GM23338 (cell line): ENCODE data around the gene PPP1R10.

Experiments
- CREB1 ChIP-seq: fragments of 250-450 bp; sonication (Bioruptor Pico); IDR thresholded peaks from 2 replicates; pipeline ENCODE4 v1.5.0; 2020; ENCODE audit warnings: low read depth, mild to moderate bottlenecking, moderate library complexity
- EZH2 ChIP-seq: fragments of 200-600 bp; sonication (generic); IDR thresholded peaks from one replicate; pipeline ENCODE4 v1.8.0; 2017; ENCODE audit warnings: antibody characterized with exemption, mild to moderate bottlenecking, low read depth; ENCODE audit not compliant: unreplicated experiment
- EZH2phosphoT487 ChIP-seq: fragments of 200-600 bp; sonication (generic); IDR thresholded peaks from one replicate; pipeline ENCODE4 v1.8.1; 2018; ENCODE audit warnings: antibody characterized with exemption; ENCODE audit not compliant: unreplicated experiment
- JUNB ChIP-seq: IDR thresholded peaks from one replicate; pipeline ENCODE4 v1.6.1; 2016; ENCODE audit warnings: antibody characterized with exemption; ENCODE audit not compliant: unreplicated experiment
- POLR2AphosphoS5 ChIP-seq: IDR thresholded peaks from 2 replicates; pipeline ENCODE4 v1.6.1; 2016; ENCODE audit warnings: antibody characterized with exemption, low read depth
- TF ChIP-seq, protein P1 (sequence below), 2 experiments: fragments of 200-600 bp in 1 of 2; sonication (generic) in 1 of 2; conservative IDR thresholded peaks; 2 replicates each; pipeline versions ENCODE4 v1.5.1 to v1.6.1; 2016 to 2017; ENCODE audit warnings: antibody characterized with exemption in 2 of 2, low read depth in 2 of 2, mild to moderate bottlenecking in 2 of 2, moderate library complexity in 1 of 2
- TF ChIP-seq, protein P2 (sequence below): IDR thresholded peaks from one replicate; pipeline ENCODE4 v1.6.1; 2018; ENCODE audit warnings: antibody characterized with exemption; ENCODE audit not compliant: unreplicated experiment

DNA sequence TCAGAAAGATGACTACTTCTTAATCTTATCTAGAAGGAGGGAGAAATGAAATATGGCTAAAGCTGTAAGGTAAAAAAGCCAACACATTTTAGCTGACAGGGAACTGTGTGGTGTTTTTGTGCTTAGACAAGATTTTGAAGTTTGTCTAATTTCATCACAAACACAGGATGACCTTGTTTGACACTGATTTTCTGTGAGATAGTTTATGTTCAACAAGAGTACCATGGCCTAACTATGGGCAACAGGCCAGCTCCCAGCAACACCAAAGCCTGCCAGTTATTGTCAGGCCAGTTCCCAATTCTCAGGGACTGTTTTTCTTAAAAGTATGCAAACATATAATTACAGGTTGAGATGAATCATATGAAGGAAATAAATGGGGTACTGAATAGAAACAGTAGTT lies 51.3 kb downstream of the PPP1R10 start:
- TF ChIP-seq, protein P1, sequence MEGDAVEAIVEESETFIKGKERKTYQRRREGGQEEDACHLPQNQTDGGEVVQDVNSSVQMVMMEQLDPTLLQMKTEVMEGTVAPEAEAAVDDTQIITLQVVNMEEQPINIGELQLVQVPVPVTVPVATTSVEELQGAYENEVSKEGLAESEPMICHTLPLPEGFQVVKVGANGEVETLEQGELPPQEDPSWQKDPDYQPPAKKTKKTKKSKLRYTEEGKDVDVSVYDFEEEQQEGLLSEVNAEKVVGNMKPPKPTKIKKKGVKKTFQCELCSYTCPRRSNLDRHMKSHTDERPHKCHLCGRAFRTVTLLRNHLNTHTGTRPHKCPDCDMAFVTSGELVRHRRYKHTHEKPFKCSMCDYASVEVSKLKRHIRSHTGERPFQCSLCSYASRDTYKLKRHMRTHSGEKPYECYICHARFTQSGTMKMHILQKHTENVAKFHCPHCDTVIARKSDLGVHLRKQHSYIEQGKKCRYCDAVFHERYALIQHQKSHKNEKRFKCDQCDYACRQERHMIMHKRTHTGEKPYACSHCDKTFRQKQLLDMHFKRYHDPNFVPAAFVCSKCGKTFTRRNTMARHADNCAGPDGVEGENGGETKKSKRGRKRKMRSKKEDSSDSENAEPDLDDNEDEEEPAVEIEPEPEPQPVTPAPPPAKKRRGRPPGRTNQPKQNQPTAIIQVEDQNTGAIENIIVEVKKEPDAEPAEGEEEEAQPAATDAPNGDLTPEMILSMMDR (conservative IDR thresholded peaks at IDR 0.05; ENCODE audit: low read depth in 2 of 2) = no peak
- TF ChIP-seq EZH2 = no peak
- no peak for TF ChIP-seq CREB1 (CRISPR knock-in tag)
- TF ChIP-seq JUNB = no peak
- no peak for TF ChIP-seq POLR2AphosphoS5
- TF ChIP-seq, protein P2, sequence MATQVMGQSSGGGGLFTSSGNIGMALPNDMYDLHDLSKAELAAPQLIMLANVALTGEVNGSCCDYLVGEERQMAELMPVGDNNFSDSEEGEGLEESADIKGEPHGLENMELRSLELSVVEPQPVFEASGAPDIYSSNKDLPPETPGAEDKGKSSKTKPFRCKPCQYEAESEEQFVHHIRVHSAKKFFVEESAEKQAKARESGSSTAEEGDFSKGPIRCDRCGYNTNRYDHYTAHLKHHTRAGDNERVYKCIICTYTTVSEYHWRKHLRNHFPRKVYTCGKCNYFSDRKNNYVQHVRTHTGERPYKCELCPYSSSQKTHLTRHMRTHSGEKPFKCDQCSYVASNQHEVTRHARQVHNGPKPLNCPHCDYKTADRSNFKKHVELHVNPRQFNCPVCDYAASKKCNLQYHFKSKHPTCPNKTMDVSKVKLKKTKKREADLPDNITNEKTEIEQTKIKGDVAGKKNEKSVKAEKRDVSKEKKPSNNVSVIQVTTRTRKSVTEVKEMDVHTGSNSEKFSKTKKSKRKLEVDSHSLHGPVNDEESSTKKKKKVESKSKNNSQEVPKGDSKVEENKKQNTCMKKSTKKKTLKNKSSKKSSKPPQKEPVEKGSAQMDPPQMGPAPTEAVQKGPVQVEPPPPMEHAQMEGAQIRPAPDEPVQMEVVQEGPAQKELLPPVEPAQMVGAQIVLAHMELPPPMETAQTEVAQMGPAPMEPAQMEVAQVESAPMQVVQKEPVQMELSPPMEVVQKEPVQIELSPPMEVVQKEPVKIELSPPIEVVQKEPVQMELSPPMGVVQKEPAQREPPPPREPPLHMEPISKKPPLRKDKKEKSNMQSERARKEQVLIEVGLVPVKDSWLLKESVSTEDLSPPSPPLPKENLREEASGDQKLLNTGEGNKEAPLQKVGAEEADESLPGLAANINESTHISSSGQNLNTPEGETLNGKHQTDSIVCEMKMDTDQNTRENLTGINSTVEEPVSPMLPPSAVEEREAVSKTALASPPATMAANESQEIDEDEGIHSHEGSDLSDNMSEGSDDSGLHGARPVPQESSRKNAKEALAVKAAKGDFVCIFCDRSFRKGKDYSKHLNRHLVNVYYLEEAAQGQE = no peak
- no peak for TF ChIP-seq EZH2phosphoT487
